SU-DHL-6 (cell line): ENCODE data around the gene FBXW11.

ENCODE experiments used
- H2AFZ ChIP-seq: fragments of 200-600 bp; sonication (generic); 2 replicates; pipeline ENCODE4 v1.6.1; 2014; ENCODE audit warnings: low read depth, mild to moderate bottlenecking, moderate library complexity, mixed read lengths, antibody characterized with exemption, low read length; ENCODE audit not compliant: severe bottlenecking
- H3F3A ChIP-seq: fragments of 200-600 bp; shearing (Covaris generic); 2 replicates; pipeline ENCODE4 v1.6.0; 2016; ENCODE audit warnings: antibody characterized with exemption, mild to moderate bottlenecking; ENCODE audit not compliant: insufficient read depth
- H3K27ac ChIP-seq: fragments of 200-600 bp; sonication (generic); 2 replicates; pipeline ENCODE4 v1.5.1; 2016; ENCODE audit warnings: low read depth, mild to moderate bottlenecking, low read length, moderate library complexity, mixed read lengths
- H3K27me3 ChIP-seq: fragments of 200-600 bp; sonication (generic), shearing (Covaris generic); 2 replicates; pipeline ENCODE4 v1.6.0; 2014; ENCODE audit warnings: mild to moderate bottlenecking, low read length
- H3K36me3 ChIP-seq: fragments of 200-600 bp; sonication (generic); 2 replicates; pipeline ENCODE4 v1.6.1; 2014; ENCODE audit warnings: mild to moderate bottlenecking, low read length, mixed read lengths
- H3K4me2 ChIP-seq: fragments of 300-600, 200-600 bp; shearing (Covaris generic), sonication (generic); 2 replicates; pipeline ENCODE4 v1.6.0; 2014; ENCODE audit warnings: low read length, low read depth, mild to moderate bottlenecking; ENCODE audit not compliant: poor library complexity, severe bottlenecking
- H3K4me3 ChIP-seq: fragments of 200-600 bp; sonication (generic); 2 replicates; pipeline ENCODE4 v1.5.1; 2014; ENCODE audit warnings: antibody characterized with exemption, low read length, mild to moderate bottlenecking, mixed read lengths; ENCODE audit not compliant: insufficient read depth, poor library complexity, severe bottlenecking
- H3K79me2 ChIP-seq: fragments of 200-600 bp; sonication (generic); 2 replicates; pipeline ENCODE4 v1.6.1; 2014; ENCODE audit warnings: mild to moderate bottlenecking, low read length, moderate library complexity; ENCODE audit not compliant: insufficient read depth
- H3K9ac ChIP-seq: fragments of 200-600 bp; sonication (generic); 2 replicates; pipeline ENCODE4 v1.7.0; 2014; ENCODE audit warnings: mild to moderate bottlenecking, low read length
- H3K9me2 ChIP-seq: fragments of 200-600 bp; sonication (generic); replicated peaks from 2 replicates; pipeline ENCODE4 v1.6.1; 2014; ENCODE audit warnings: low read length; ENCODE audit not compliant: insufficient read depth
- H3K9me3 ChIP-seq: fragments of 200-600 bp; sonication (generic); 2 replicates; pipeline ENCODE4 v1.6.1; 2014; ENCODE audit warnings: low read length, mixed read lengths; ENCODE audit not compliant: insufficient read depth
- H4K20me1 ChIP-seq: fragments of 200-600 bp; sonication (generic); 2 replicates; pipeline ENCODE4 v1.6.1; 2014; ENCODE audit warnings: low read depth, mild to moderate bottlenecking, antibody characterized with exemption, low read length, moderate library complexity, mixed read lengths
- EZH2phosphoT487 ChIP-seq: fragments of 200-600 bp; sonication (generic), shearing (Covaris generic); conservative IDR thresholded peaks from 2 replicates; pipeline ENCODE4 v1.6.1; 2018; ENCODE audit warnings: mild to moderate bottlenecking, antibody characterized with exemption, low read length, moderate library complexity, mixed read lengths
- TF ChIP-seq, protein P1 (sequence below): fragments of 200-600 bp; sonication (generic); IDR thresholded peaks from one replicate; pipeline ENCODE4 v1.5.1; 2017; ENCODE audit warnings: antibody characterized with exemption, mild to moderate bottlenecking, low read length, moderate library complexity; ENCODE audit not compliant: insufficient read depth, poor library complexity, severe bottlenecking

FBXW11 gene

DNA sequence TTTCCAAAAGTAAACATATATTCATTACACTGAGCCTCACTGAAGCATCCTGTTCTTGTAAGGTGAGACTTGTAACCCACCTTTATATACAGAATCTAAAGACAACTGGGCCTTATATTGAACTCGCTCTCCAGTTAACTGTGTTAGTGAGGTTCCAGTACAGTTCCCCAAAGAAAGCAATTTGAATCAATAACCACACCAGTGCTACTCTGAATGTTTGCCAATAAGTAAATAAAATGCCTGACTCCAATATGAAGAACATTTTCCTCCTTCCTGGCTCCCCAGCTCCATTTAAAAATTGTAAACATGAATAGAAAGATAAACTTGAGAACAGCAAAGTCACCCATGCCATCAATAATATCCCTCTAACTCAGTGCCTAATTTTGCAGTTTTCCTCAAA, 50.1 kb downstream of the FBXW11 start:
- Histone ChIP-seq H3K27ac (no peak overlapping the region), H4K20me1 (peaks cover 22% of the 10 kb centered on the region), H3F3A (no peaks in the 10 kb centered on the region), H3K27me3 (no peaks in the 10 kb centered on the region), H3K9ac (no peak overlapping the region), H3K4me3 (no peak overlapping the region), H3K9me2 (no peaks in the 10 kb centered on the region), H3K36me3 (no peaks in the 10 kb centered on the region), H3K79me2 (peaks cover 95% of the 10 kb centered on the region), H2AFZ (no peak overlapping the region), H3K4me2 (no peak overlapping the region), H3K9me3 (no peaks in the 10 kb centered on the region)
- TF ChIP-seq, protein P1, sequence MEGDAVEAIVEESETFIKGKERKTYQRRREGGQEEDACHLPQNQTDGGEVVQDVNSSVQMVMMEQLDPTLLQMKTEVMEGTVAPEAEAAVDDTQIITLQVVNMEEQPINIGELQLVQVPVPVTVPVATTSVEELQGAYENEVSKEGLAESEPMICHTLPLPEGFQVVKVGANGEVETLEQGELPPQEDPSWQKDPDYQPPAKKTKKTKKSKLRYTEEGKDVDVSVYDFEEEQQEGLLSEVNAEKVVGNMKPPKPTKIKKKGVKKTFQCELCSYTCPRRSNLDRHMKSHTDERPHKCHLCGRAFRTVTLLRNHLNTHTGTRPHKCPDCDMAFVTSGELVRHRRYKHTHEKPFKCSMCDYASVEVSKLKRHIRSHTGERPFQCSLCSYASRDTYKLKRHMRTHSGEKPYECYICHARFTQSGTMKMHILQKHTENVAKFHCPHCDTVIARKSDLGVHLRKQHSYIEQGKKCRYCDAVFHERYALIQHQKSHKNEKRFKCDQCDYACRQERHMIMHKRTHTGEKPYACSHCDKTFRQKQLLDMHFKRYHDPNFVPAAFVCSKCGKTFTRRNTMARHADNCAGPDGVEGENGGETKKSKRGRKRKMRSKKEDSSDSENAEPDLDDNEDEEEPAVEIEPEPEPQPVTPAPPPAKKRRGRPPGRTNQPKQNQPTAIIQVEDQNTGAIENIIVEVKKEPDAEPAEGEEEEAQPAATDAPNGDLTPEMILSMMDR: no peak
- TF ChIP-seq EZH2phosphoT487: no peak

DNA sequence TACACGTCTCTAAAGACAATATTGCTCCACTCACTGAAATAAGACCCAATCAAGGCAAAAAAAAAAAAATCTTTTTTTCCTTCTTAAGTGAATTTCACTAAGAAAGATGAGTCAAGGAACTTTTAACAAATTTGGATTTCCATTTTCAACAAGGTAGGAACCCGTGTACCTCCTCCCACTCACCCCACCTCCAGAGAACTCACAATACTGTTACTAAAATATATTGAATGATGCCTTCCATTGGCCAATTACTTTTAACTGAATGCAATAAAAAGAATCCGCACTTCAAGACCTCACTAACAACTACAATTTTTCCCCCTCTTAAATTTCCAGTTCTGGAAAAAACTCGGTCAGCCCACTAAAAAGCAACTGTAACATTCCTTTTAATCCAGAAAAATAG, 50.7 kb downstream of the FBXW11 start:
- no peaks in the 10 kb centered on the region for H3F3A ChIP-seq
- H3K4me2 ChIP-seq: no peak overlapping the region
- TF ChIP-seq, protein P1: no peak
- TF ChIP-seq EZH2phosphoT487: no peak
- H3K9ac ChIP-seq: no peak overlapping the region
- H3K27ac ChIP-seq: no peak overlapping the region
- no peaks in the 10 kb centered on the region for H3K9me2 ChIP-seq
- no peak overlapping the region for H2AFZ ChIP-seq
- H3K4me3 ChIP-seq: no peak overlapping the region
- H3K9me3 ChIP-seq: no peaks in the 10 kb centered on the region
- peaks cover 18% of the 10 kb centered on the region for H4K20me1 ChIP-seq
- H3K79me2 ChIP-seq: peaks cover 95% of the 10 kb centered on the region
- no peaks in the 10 kb centered on the region for H3K36me3 ChIP-seq
- H3K27me3 ChIP-seq: no peaks in the 10 kb centered on the region

DNA sequence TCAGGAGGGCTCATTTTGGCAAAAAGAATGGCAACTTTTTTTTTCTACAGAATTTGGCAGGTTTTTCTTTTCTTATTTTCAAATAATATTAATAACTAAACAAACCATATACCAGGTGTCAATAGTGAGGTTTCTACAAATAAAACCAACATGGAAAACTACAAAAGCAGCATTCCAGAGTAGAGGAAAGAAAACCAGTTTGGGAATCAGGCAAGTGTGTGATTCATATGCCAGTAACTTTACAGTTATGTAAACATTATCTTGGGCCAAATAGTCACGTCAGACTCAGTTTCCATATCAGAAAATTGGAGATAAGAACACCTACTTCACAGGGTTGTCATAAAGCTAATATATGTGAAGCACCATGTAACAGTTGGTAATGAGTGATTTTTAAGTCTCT, 51.7 kb downstream of the FBXW11 start:
- Histone ChIP-seq H3F3A (no peaks in the 10 kb centered on the region), H3K27ac (no peak overlapping the region), H3K4me3 (no peak overlapping the region), H3K79me2 (peaks cover 96% of the 10 kb centered on the region), H3K9me3 (no peaks in the 10 kb centered on the region), H3K27me3 (no peaks in the 10 kb centered on the region), H3K4me2 (no peak overlapping the region), H2AFZ (no peak overlapping the region), H3K9me2 (no peaks in the 10 kb centered on the region), H3K9ac (no peak overlapping the region), H3K36me3 (no peaks in the 10 kb centered on the region), H4K20me1 (peaks cover 16% of the 10 kb centered on the region)
- TF ChIP-seq, protein P1: no peak
- no peak for TF ChIP-seq EZH2phosphoT487
